ENCODE measurements around the gene ATP8A2.

DNA sequence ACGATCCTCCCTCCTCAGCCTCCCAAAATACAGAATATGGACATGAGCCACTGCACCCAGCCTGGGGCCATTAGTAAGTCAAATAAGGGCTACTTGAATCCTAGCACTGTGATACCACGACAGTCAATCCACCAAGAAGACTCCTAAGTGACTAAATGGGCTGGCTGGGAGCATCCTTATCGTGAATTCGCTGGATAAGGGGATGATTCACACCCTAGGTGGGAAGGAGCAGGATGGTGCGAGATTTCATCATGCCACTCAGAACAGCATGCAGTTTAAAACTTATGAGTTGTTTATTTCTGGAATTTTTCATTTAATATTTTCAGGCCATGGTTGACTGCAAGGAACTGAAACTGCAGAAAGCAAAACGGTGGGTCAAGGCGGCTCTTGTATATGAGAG, 30.2 kb downstream of the ATP8A2 start:
- no peak for TF ChIP-seq CTCF (IDR thresholded peaks at IDR 0.05)
- TF ChIP-seq POLR2A (IDR thresholded peaks at IDR 0.05): no peak
- no peak for TF ChIP-seq POLR2AphosphoS5 (IDR thresholded peaks at IDR 0.05)
